ENCODE measurements around the gene UBE2L6.

Gene UBE2L6

DNA sequence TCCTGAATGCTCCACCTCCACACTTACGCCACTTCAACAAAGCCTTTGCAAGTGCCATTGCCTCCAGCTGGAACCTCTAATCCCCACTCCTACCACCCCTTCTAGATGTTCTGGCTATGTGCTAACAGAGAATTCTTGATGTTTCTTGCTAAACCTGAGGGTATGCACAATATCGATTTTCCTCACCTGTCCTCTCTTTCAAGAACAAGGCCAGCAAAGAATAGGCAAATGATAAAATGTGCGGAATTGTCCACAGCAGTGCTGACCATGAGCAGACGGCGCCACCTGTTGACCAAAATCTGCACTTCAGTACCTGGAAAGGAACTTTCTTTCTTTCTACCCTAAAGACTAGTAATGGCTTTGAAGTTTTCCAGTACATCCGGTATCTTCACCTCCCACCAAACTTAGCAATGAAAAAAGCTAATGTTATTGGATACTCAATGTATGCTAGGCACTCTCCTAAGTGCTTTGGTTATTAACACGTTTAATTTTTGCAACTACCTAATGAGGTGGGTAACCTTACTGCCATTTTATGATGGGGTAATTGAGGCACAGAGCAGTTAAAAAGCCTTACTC, 40.3 kb downstream of the UBE2L6 start:
- DNase-seq: peak; percentile 66

DNA sequence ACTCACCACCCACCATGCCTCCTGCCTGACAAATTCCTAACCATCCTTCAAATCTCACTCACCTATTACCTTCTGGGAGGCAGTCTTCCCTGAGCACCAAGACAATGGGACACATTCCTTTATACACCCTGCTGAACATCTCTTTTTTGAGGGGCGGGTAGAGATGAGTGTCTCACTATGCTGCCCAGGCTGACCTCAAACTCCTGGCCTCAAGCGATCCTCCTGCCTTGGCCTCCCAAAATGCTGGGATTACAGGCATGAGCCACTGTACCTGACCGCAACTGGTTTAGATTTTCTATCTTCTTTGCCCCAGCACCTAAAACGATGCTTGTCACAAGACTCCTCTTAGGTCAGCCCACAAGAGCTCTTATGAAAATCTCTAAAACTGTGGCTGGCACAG, 44.1 kb downstream of the UBE2L6 start:
- DNase-seq: no peak

DNA sequence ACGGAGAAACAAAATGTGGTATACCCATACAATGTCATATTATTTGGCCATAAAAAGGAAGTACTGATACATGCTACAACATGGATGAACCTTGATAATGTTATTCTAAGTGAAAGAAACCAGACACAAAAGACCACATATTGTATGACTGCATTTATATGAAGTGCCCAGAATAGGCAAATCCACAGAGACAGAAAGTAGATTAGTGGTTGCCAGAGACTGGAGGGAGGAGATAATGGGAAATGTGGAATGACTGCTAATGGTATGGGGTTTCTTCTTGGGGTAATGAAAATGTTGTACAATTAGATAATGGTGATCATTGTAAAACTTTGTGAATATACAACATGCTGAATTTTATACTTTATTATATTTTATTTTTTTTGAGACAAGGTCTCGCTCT, 46.4 kb downstream of the UBE2L6 start:
- DNase-seq: no peak

DNA sequence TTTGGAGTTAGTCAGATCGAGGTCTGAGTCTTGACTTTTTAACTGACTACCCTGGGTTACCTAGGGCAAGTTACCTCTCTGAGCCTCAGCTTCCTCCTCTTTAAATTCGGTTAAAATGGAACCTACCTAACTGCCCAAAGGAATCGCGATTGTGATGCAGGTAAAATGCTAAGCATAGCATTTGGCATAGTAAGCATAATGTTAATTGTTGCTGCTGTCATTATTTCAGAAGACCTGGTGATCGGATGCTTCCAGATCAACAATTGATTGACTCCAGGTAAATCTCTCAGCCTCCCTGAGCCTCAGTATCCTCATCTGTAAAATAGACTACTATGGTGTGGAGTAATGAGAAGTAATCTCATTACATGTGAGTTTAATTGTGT, 51.4 kb downstream of the UBE2L6 start:
- no peak for DNase-seq

DNA sequence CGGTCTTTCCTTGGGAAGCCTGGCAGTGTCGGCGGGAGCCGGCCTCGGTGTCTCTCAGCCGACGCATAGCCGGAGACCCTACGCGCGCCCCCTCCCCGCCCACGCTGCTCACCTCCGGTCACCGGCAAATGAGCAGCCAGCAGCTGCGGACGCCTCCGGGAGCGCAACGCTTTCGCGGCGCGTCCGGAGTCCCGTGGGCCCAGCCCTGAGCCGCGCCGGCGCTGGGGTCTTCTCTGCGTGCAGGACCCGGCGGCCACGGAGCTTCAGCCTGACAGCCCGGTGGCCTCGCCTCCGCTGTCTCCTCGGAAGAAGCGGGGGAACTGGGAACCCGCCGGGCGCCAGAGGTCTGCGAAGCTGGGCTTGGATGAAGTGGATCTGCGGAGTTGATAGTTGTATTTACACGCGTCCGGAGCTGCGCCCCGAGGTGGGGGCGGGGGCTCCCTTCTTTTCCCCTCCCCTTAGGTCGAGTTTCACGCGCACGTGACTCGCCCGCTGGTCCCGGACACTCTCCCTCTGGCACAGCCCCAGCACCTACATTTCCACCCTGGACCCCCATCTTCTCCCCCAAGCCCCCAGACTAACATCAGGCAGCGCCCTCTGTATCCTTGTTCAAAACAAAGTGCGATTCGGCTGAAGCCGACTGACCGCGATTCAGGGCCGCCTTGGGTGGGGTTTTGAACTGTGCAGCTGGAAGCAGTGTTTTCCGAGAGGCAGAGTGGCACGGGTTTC, 52.0 kb downstream of the UBE2L6 start, which contains the start of gene SLC43A1:
Gene SLC43A1, minus strand, starts transcription at position 371 of the 729 bp plus-strand sequence. CDS start 1,591 bp downstream, outside the sequence.
- peak; percentile 23 for DNase-seq

DNA sequence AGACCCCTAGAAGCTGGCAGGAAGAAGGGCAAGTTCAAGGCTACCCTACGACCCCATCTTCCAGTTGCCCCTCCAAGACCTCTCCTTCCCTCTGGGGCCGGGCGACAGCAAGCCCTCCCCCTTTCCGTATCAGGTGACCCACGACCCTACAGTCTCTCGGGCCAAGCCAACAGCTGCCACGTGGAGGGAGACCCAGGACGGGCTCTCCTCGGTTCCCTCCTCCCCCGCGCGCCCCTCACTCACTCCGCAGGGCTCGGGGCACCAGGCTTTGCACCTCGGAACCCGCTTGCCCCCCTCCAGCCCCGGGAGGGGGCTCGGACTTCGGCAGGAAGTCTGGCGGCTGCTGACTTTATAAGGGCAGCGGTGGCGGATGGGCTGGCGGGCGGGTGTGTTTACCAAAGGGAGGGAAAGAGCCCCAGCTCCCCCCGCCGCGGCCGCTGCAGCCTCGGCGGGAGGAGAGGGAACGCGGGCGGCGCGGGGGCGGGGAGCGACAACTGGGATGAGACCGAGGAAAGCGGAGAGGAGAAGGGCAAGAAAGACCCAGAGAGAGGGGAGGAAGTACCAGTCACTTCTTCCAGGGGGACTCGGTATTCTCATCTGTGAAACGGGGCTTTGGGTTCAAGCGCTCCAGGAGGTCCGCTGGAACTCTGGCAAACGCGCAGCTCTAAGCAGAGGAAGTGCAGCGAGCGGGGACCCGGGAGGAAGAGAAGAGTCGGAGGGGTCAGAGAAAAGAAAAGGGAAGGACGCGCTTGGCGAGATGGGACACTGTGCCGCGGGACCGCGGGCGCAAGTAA, 52.7 kb downstream of the UBE2L6 start:
- peak; percentile 47 for DNase-seq

DNA sequence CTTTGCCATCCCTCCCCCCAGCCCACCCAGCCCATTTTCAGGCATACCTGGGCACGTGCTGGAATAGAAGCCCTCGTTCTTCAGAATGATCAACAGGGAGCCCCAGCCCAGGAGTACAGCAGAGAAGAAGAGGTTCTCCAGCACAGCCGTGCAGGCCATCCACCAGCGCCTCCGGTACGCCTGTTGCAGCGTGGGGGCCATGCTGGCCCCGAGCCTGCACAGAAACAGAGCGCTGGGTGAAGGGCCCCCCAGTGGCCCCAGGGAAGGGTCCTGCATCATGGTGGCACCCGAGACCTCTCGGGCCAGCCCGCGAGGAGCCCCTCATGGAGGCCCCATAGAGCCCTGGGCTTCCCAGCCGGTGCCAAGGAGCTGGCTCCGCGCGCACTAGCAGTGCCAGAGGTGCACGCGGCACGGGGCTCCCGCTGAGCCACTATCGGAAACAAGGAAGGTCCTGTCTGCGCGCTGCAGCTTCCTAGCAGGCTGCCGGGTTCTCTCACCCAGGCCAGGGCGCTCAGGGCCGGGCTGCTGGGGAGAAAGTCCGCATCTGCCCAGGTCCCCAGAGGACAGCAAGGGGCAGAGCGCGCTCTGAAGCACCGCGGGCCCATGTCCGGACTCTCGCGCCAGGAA, 53.4 kb downstream of the UBE2L6 start:
- peak; percentile 39 for DNase-seq

DNA sequence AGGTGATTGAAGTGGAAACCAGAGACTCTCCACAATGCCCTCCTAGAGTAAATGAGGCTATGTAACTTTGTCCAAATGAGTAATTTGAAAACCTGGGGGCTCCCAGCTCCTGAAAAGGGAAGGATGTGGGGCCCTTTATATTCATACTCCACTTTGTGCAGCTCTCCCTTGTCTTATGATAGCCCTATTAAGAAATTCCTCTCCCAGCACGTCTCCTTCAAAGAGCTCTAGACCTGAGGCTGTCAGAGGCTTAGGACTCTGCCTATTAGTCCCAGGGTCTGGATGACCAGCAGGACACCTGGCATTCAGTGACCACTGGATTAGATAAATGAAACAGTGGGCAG, 54.0 kb downstream of the UBE2L6 start:
- no peak for DNase-seq

DNA sequence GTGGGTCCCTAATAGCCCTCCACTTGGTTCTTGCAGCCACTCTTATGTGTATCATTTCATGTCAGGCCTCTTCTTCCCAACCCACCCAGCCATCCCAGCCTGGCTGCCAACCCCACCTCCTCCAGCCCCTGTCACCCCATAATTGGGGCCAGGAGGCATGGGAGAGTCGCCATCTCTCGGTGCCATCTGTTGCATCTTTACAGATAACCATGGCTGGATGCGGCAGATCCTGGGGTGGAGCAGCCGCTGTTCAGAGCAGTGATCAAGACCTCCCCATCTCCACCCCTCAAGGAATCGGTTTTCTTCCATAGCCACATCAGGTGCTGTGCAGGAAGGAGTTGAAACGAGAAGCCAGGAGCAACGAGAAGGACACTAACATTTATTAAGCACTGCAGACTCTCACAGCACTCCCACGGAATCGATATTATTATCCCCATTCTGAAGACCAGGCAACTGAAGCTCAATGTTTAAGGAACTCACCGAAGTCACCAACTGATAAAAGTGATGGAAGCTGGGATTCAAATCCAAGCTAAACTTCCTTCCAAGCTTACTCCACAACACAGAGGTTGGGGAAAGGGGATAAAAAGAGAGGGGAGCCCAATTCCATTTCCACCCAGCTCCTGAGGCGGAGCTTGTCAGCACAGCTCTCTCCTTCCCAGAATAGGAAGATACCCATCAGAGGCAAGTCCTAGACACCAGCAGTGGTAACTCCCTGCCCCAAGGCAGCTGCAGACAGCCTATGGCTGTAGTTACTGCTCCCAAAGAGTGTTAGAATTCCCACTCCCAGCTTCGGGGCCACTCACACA, 54.6 kb downstream of the UBE2L6 start:
- no peak for DNase-seq

DNA sequence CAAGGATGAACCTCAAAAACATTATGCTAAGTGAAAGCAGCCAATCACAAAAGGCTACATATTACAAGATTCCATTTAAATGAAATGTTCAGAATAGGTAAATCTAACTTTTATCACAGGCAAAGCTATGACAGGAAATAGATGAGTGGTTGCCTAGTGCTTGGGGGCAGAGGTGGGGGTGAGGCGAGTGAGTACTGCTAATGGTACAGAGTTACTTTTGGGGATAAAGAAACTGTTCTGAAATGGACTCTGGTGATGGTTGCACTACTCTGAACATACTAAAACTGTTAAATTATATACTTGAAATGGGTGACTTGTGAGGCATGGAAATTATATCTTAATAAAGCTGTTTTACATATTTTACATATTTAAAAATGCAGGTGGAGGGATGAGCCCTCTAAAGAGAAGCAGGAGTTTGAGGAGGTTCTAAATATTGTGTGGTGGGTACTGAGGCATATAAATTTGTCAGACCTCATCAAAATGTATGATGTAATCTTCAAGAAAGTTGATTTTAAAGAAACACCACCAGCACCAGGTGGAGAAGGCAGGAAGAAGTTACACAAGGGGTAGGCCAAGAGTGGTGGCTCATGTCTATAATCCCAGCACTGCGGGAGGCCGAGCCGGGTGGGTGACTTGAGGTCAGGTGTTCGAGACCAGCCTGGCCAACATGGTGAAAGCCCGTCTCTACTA, 55.6 kb downstream of the UBE2L6 start:
- no peak for DNase-seq

DNA sequence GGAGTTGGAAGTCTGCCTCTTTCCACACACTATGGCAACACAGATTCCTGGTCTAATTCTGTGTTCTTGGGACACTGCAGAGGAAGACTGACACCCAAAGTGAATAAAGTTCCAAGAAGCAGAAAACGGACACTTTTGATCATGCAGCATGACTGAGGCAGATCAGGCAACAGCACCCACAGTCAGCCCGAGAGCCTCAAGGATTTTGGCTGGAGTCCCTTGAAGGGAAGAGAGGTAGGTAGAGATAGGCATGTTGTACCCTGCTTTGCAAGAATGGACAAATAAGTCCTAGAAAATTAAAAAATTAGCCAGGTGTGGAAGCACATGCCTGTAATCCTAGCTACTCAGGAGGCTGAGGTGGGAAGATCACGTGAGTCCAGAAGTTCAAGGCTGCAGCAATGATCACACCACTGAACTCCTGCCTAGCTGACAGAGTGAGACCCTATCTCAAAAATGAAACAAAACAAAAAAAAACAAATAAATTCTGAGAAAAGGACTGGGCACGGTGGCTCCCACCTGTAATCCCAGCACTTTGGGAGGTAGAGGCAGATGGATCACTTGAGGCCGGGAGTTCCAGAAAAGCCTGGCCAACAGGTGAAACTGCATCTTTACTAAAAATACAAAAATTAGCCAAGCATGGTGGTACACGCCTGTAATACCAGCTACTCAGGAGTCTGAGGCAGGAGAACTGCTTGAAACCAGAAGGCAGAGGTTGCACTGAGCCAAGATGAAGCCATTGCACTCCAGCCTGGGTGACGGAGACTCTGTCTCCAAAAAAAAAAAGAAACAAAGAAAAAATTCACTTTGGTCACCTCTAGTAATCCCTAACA, 58.9 kb downstream of the UBE2L6 start:
- no peak for DNase-seq

DNA sequence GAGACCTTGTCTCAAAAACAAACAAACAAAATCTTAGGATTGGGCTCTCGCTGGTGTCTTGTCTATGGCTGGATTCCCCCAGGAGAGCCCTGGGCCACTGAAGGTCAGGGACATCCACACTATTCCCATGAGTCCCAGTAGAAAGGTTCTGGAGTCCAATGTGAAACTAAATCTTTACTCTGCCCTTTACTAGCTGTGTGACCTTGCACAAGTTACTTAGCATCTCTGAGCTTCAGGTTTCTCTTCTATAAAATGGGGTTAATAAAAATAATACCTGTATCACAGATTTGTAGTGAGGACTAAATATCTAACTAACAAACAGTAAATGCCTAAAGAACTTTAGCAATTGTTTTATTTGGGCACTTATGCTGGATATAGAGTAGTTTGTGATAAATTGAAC, 61.0 kb downstream of the UBE2L6 start:
- DNase-seq: no peak

DNA sequence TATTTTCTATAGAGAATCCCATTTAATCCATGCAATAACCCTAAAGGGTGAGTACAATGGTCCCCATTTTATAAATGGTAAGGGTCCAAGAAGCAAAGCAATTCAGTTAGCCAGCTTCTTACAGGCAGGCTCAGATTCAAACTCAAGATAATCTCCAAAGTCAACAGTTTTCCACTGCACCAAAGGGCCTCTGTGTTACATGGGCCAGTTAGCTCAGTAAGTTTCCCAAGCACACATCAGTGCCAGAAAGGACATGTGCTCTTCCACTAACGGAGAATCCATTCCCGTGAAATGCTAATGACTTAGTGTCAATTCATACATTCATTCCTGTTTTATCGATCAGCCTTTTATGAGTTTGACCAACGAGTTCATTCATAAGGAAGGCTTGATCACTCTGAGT, 63.0 kb downstream of the UBE2L6 start:
- no peak for DNase-seq

DNA sequence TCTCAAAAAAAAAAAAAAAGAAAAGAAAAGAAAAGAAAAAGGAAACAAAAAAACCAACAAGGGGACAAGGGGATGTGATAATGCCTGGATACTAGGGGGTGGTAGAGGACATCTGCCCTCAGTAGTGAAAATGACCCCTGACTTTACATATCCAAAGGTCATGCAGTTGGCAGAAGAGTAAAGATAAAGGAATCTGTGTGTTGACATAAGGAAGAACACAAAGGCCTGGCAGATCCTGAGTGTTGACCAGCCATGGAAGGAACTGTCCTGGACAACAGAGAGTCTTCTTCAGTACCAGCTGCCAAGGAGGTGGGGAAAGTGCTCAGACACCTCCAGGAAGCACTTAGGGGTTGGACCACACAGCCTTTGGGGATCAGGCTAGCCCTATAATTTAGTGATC, 64.6 kb downstream of the UBE2L6 start:
- no peak for DNase-seq

DNA sequence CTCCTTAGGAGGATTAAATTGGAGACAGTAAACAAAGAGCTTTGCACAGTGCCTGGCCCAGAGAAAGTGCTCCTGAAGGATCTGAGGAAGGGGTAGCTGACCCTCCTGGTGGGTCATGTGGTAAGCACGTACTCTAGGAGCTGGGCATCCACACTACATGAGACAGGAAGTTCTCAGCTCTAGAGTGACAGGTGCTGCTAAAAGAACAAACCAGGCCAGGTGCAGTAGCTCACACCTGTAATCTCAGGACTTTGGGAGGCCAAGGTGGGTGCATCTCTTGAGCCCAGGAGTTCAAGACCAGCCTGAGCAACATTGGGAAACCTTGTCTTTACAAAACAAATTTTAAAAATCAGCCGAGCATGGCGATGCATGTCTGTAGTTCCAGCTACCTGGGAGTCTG, 65.1 kb downstream of the UBE2L6 start:
- no peak for DNase-seq

DNA sequence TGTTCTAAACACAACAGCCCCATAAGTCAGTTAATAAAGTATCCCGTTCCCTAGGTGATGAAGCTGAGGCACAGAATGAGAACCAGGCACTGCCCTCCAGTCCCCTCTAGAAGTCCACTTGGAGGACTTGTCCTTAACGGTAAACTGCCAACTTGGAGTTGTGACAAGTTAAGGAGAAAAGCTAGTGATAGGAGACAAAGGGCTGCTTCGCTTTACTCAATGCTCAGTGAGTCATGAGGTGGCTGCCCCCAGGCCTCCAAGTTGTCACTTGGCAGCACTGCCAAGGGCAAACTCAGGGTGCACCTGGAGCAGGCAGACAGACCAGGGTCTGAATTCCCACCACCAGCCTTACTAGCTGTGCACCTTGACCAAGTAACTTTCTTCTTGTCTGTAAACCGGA, 65.5 kb downstream of the UBE2L6 start:
- no peak for DNase-seq
